ENCODE data around the gene SEMA3G. TPM values are rescaled to one million over a fixed set of nuclear protein-coding genes. Genes with fewer than 3 reads are reported as not detected.

SEMA3G gene
- total RNA-seq, 4 donors from 2014 or later: 0.34 to 9.8 (median 3.4) TPM

DNA sequence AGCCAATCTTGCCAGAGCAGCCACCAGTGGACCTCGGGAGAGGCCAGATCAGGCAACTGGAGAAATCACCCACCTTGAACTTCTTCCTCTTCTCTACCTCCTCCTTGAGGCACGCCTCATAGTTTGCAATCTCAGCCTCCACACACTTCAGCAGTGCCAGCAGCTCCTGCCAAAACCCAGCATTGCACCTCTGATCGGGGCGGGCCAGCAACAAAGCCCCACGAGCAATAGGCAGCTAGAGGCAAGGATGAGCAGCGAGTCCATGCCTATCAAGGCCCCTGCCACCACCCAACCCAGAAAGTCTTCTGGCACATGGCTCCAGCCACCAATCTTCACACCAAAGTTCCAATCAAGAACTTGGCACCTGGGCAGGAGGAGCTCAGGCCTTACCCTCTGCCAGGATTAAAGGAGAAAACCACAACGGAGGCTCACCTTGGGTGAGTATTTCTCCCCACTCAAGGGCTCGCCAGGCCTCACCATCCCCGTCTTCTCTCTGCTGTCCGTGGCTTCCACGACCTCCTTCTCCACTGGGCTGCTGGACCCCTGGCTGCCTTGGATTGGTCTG is 42.1 kb downstream of the SEMA3G start:
- peaks cover 31 to 92% (median 63%) of the 10 kb centered on the region in 3 donors for H3K36me3 ChIP-seq
- peak overlapping the region in 2 of 4 donors; percentile 34 to 48 for H3K27ac ChIP-seq
- DNase-seq: no peak
- 41 to 59% methylated on average over 8 to 10 of the region's 11 CpGs for WGBS, 2 donors
- H3K4me1 ChIP-seq: peaks cover 8 to 74% (median 32%) of the 10 kb centered on the region in 3 donors
- no peak overlapping the region for H3K4me3 ChIP-seq
- intact Hi-C loops (cut with DNase I): no loop called here
- no peaks in the 10 kb centered on the region for H3K9me3 ChIP-seq
- no peaks in the 10 kb centered on the region for H3K27me3 ChIP-seq
- TF ChIP-seq, protein P1, sequence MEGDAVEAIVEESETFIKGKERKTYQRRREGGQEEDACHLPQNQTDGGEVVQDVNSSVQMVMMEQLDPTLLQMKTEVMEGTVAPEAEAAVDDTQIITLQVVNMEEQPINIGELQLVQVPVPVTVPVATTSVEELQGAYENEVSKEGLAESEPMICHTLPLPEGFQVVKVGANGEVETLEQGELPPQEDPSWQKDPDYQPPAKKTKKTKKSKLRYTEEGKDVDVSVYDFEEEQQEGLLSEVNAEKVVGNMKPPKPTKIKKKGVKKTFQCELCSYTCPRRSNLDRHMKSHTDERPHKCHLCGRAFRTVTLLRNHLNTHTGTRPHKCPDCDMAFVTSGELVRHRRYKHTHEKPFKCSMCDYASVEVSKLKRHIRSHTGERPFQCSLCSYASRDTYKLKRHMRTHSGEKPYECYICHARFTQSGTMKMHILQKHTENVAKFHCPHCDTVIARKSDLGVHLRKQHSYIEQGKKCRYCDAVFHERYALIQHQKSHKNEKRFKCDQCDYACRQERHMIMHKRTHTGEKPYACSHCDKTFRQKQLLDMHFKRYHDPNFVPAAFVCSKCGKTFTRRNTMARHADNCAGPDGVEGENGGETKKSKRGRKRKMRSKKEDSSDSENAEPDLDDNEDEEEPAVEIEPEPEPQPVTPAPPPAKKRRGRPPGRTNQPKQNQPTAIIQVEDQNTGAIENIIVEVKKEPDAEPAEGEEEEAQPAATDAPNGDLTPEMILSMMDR (IDR thresholded peaks at IDR 0.05): no peak
- TF ChIP-seq POLR2A (IDR thresholded peaks at IDR 0.05): no peak

DNA sequence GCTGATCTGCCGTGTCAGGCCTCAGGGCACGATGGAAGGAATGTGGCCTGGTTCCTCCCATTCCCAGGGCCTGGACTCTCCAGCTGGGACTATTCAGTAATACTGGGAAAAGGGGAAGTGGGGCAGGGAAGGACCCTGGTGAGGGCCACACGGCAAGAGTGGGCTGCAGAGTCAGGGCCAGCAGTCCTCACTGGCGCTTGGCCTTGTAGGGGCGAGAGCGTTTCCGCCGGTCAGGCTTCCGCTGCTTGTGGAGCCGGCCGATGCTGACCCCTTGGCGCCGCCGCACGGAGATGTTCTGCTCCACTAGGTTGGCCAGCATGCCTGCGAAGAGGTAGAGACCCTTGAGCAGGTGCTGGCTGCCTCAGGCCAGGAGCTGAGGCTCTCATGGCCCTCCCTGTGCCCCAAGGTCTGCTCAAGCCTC is 42.8 kb downstream of the SEMA3G start:
- intact Hi-C loops (cut with DNase I): no loop called here
- H3K4me1 ChIP-seq: peaks cover 4 to 68% (median 27%) of the 10 kb centered on the region in 3 donors
- DNase-seq: no peak

DNA sequence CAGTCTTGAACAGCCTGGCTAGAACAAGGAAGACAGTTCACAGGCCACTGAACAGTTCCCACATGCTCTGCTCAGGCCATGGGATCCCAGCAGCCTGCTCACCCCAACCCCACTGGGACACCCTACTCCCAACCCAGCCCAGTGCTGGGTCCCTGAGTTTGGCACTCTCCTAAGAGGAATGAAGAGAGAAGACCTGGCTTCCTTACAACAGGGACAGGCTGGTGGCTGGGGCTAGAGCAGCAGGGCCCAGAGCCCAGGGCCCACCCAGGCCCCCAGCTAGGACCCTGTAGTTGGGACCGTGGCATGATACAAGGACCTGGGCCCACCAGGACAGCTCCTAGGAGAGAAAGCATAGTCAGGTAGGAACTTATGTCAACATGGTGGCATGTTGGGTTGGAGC is 43.4 kb downstream of the SEMA3G start:
- intact Hi-C loops (cut with DNase I): no loop called here
- H3K36me3 ChIP-seq: peaks cover 26 to 80% (median 53%) of the 10 kb centered on the region in 3 donors
- TF ChIP-seq, protein P1 (IDR thresholded peaks at IDR 0.05): no peak
- TF ChIP-seq POLR2A (IDR thresholded peaks at IDR 0.05): no peak
- H3K4me3 ChIP-seq: no peak overlapping the region
- H3K27me3 ChIP-seq: no peaks in the 10 kb centered on the region
- no peak overlapping the region for H3K27ac ChIP-seq
- H3K9me3 ChIP-seq: no peaks in the 10 kb centered on the region
- peaks cover 4 to 62% (median 21%) of the 10 kb centered on the region in 3 donors for H3K4me1 ChIP-seq
- no peak for DNase-seq
- WGBS, 2 donors: 100% methylated on average over 1 of the region's 1 CpG; no CpG with 5 or more reads in 1 of the 2 donors

More for the DNA sequence above, 42.8 kb downstream of the SEMA3G start:
- Histone ChIP-seq H3K9me3 (no peaks in the 10 kb centered on the region), H3K36me3 (peaks cover 29 to 85% (median 59%) of the 10 kb centered on the region in 3 donors), H3K27ac (peak overlapping the region in 2 of 4 donors; percentile 34 to 48), H3K27me3 (no peaks in the 10 kb centered on the region), H3K4me3 (no peak overlapping the region)
- 75% methylated on average over 4 of the region's 16 CpGs; no CpG with 5 or more reads in 1 of the 2 donors for WGBS, 2 donors
- TF ChIP-seq, protein P1 (IDR thresholded peaks at IDR 0.05): no peak
- no peak for TF ChIP-seq POLR2A (IDR thresholded peaks at IDR 0.05)

DNA sequence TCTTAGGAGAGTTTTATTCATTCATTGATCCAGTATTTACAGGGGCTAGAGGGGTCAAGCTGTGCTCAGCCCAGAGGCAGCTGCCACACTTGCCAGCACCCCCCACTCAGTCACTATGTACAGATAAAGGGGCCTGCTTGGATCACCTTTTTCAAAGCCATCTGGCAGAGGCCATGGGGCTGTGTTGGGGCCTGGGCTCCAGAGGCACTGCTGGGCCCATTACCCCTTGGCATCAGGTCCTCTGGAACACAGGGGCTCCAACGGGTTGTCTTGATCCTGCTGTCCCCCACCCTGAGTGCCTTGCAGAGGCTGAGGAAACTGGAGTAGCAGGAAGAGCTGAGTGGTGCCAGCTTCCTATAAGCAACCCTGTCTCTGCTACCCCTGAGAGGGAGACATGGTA is 43.9 kb downstream of the SEMA3G start:
- Histone ChIP-seq H3K4me1 (peaks cover 4 to 57% (median 18%) of the 10 kb centered on the region in 3 donors), H3K9me3 (no peaks in the 10 kb centered on the region), H3K27me3 (no peaks in the 10 kb centered on the region), H3K36me3 (peaks cover 25 to 74% (median 50%) of the 10 kb centered on the region in 3 donors), H3K4me3 (no peak overlapping the region), H3K27ac (no peak overlapping the region)
- TF ChIP-seq POLR2A (IDR thresholded peaks at IDR 0.05): no peak
- TF ChIP-seq, protein P1 (IDR thresholded peaks at IDR 0.05): no peak
- no peak for DNase-seq
- intact Hi-C loops (cut with DNase I): no loop called here
- WGBS, 2 donors: no CpG with 5 or more reads among the region's 1 CpG

DNA sequence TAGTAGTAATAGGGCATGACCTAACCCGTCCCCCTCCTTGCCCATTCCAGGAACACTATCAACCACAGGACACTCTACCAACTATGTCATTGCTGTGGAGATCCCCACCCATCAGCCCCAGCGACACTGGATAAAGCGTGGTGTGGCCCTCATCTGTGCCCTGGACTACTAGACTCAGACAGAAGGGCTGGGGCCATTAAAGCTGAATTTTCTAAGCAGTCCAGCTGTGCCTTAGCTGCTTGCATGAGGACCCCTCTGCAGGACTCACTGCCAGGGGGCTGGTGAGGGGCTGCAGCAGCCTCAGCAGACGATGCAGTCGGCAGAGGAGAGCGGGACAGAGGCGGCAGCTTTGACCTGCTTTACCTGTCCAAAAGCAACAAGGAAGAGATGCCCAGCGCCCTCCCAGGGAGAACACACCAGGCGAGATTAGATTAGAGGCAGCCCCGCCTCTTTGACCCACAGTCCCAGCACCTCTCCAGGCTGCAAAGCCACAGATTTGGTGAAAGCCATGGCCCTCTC is 44.6 kb downstream of the SEMA3G start:
- DNase-seq: no peak
- Histone ChIP-seq H3K4me3 (no peak overlapping the region), H3K9me3 (no peaks in the 10 kb centered on the region), H3K27me3 (no peaks in the 10 kb centered on the region), H3K4me1 (peaks cover 4 to 50% (median 12%) of the 10 kb centered on the region in 3 donors), H3K27ac (no peak overlapping the region), H3K36me3 (peaks cover 19 to 67% (median 50%) of the 10 kb centered on the region in 3 donors)
- 84 to 100% methylated on average over 1 to 5 of the region's 10 CpGs for WGBS, 2 donors
- intact Hi-C loops (cut with DNase I): no loop called here
- TF ChIP-seq, protein P1 (IDR thresholded peaks at IDR 0.05): no peak
